Inferior parietal cortex (tissue), 1 donor: Measurements from ENCODE around the gene JAG1.

Source experiments
- DNase-seq: peaks from one replicate; pipeline ENCODE4 v3.0.0-alpha.2; 2016; ENCODE audit errors: extremely low spot score

JAG1 gene

DNA sequence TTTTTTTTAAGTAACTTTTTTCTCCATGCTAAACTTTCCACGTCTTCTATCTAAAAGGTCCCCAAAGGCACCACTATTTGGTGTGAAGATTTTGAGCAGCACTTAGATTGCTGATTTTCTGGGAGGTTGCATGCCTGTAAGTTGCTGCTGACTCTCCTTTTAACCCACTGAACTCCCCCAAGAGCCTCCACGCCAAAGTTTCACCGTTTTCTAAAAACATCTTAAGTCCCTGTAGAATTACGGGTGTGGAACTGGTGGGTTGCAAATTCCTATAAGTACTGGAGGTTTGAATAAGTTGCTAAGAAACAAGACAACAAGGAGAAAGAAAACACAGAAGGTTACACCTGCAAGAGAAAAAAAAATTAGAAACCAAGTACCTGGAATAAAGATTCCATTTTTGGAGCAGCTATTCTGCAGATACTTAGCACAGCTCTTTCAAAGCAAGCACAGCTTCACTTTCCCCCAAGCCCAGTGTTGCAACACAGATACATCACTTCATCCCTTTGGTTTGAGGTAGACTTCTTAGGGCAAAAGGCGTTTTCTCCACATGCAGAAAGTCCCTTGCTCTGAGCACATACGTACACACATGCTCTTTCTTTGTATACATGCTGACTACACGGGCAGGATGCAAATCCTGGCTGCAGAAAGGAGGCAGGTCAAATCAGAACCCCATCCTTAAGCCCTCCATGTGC is 5.0 kb downstream of the JAG1 start:
- DNase-seq, result no peak

DNA sequence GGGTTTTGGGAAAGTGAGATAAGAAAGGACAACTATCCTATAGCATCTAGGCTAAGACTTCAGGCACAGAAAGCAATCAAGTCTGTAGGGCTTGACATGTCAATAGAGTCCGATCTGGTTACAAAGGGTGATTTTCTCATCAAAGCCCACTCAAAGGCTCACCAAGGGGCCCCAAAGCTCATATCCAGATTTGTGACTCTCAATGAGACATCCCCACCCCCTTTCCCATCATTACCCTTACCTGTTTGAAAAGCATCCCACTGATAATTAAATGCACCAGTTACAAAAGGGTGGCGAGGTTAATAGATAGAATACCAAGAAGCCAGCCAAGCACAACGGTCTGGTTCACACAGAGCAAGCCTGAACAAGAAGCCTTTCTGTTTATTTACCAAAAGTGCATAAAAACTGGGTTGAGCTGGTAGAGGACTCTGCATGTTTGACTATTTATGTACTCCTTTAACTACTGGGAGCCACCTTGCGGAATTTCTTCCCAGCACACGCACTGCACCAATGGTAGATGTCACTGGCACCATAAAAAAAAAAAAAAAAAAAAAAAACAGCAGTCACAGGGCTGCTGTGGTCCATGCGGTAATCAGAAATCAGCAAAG is 6.1 kb downstream of the JAG1 start:
- no peak for DNase-seq

GRCh38 chr20:10667077-10667401 is 6.8 kb downstream of the JAG1 start:
- DNase-seq, result no peak

GRCh38 chr20:10666221-10667076 is 7.3 kb downstream of the JAG1 start:
- no peak for DNase-seq

DNA sequence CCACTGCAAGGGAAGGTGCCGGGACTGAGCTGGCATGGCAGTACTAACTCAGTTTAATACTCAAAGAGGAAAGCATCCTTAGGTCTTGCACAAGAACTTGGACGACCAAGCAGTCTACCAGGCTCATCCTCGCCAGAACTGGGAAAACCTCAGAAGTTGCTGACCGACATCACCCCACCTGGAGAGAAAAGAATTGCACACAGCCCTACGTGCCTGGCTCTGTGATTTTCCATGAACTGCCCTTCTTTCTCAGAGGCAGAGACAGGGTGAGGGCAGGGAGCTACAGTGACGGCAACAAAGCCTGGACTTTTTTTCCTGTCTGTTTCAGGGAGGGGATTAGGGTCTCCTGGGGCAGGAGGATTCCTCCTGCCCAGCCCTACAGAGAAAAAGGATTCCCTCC is 8.0 kb downstream of the JAG1 start:
- no peak for DNase-seq

DNA sequence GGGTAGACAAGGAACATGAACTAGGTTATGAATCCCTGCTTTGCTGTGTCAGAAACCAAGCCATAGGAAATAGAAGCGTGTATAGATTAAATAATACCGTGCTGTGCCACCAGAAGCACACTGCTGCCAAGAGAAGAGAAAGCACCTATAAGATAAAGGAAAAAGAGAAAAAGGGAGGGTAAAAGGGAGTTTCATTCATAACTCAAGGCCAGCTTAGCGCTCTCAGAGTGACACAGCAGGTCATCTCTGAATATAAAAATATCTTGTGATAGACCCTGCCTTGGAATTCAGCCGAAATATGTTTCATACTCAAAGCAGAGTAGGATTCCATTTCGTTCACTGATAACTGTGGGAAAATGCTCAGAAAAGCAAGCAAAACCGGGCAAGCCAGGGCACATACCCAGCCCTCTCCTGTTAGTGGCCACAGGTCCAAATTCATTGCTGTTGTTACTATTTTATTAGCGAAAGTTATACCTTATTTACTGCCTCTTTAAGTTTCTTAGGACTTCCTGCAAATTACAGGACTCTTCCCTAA is 8.7 kb downstream of the JAG1 start:
- DNase-seq, result no peak

DNA sequence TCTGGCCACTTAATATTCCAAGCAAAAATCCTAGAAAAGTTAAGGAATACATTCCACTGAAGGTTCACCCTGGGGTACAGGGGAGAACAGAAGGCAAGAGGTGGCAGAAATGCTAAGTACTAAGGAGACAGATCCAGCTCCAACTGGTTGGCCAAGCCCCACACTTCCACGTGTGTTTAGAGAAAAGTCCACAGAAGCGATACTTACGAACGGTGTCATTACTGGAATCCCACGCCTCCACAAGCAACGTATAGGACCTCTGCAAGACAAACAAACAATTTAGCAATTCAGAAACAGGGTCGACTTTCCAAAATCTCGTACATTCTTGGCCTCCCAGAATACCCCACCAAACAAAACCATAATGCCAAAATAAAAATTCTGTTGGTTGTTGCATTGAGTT is 10.0 kb downstream of the JAG1 start:
- DNase-seq, result no peak

DNA sequence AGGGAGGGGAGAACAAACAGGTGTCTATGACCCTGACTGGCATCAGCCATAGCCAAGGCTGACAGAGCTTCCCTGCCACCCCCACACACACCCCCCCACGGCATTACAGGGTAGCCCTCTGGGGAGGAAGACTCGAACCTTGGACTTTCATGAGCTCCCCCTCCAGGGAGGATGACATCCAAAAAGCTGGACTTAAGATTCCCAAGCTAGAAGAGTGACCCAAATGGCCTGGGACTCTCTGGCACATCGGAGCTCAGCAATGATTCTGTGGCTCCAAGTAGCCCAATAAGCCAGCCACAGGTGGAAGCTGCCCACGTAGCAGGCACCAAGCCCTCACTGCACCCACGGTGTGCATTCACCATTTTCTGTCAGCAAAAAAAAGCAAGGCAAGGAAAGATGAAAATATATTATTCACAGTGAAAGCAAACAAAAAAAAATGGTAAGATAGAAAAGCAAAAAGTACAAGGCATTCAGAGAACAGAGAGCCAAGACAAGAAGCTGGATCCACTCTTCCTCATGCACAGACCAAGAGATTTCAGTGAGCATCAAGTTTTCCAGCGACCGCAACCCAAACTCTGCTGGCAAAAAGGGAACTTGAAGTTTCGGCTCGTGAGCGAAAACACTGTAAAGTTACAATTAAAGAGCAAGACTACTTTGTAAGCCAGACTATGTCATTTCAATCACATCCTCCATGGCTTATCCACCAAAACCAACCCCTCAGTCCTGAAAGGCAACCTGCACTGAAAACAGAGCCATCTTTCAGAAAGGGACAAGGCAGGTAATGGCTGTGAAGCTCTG is 10.9 kb downstream of the JAG1 start:
- no peak for DNase-seq

- DNase-seq, result no peak
Observed at GRCh38 chr20:10662151-10662550, 11.6 kb downstream of the JAG1 start.

DNA sequence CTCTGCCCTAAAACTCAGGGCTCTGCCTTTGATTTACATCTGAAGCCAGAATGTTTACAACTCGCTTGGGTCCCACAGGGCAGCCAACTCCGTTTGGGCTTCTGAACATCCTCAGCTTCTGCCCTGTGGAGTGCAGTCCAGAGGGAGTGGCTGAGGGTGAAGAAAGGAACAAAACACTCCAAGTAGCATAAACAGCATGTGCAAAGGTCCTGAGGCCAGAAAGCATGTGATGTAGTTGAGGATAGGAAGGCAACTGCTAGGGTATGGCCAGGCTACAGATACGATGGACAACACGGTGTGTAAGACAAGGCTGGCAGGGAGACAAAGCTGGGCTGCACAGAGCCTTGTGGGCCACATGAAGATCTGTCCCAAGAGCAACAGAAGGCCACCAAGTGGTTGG is 12.5 kb downstream of the JAG1 start:
- DNase-seq, result no peak

- DNase-seq, result no peak
Observed at GRCh38 chr20:10660661-10661060, 13.1 kb downstream of the JAG1 start.

DNA sequence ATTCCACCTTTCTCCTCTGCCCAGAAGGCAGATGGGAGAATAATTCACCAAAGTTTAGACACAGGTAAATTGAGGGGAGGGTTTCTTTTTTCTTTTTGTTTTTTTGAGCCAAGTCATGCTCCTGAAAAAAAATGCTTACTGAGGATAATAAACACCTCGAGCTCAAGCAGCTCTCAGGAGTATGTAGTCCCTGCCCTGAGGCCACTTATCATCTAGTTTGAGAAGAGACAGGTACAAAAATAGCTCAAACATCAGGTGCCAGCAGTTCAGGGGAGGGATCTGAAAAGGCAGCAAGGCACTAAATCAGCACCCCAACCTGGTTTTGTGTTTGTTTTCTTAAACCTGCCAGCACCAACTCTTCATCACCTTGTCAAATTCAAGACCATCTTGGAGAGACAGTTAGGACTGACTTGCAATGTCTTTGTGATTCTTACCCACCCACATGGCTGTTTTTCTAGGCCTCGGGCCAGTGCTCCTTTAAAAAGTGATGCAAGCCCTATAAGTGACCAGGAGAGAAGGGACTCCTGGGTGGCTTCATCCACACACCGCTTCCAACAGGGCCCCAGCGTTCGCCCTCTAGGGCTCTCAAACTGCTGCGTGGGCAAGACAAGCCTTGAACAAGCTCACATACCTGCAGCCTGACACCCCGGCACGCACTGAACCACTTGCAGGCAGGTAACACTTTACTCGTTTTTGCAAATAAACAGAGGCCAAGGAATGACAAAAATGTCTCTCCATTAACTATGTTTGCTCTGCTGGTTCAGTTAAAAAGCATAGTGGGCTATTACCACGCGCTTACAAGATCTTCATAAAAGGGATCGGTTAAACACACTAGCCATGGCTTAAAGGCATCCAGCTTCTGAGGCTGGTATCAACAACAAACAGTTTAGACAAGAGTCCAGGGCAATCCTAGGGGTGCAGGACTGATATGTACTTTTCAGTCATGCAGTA is 13.9 kb downstream of the JAG1 start:
- no peak for DNase-seq

GRCh38 chr20:10658876-10659632 is 14.7 kb downstream of the JAG1 start:
- no peak for DNase-seq

DNA sequence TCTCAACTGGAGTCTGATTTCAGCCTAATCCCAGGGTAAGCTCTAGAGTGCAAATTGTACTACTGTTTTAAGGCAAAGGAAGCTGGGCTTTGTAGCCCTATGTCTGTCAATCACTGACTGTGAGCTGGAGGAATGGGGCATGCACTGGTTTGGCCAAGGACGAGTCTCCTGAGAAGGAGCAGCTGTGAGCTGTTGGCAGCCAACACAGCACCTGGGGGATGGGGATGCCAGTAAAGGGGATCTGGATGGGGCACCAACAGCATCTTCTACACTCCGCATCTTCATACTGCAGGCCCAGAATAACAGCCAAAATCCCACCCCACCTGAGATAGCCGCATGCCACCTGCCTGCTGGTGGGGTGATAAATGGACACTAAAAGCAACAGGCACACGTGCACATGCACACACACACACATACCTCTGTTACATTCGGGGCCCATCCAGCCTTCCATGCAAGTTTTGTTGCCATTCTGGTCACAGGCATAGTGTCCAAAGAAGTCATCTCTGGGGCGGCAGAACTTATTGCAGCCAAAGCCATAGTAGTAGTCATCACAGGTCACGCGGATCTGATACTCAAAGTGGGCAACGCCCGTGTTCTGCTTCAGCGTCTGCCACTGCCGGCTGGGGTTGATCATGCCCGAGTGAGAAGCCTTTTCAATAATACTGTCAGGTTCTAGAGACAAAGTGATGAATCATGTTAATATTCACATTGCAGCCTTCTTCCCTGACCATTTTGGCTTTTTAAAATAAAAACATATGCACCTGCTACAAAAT is 15.6 kb downstream of the JAG1 start:
- no peak for DNase-seq

DNA sequence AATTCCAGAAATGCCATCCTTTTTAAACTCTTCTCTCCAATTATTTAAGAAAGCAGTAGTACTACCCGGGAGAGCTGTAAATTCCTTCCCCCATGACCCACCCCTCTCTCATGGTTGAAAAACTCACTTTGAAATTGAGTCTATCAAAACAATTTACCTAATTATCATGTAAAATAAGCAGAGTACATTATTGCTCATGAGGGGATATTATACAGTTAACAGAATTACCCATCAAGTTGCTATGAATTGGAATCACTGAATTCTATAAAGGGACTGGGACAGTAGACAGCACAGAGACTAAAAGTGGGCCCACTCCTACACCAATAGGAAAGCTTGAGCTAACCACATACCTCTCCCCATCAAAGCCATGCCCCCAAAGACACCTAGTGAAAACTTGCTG is 16.3 kb downstream of the JAG1 start:
- DNase-seq, result no peak

DNA sequence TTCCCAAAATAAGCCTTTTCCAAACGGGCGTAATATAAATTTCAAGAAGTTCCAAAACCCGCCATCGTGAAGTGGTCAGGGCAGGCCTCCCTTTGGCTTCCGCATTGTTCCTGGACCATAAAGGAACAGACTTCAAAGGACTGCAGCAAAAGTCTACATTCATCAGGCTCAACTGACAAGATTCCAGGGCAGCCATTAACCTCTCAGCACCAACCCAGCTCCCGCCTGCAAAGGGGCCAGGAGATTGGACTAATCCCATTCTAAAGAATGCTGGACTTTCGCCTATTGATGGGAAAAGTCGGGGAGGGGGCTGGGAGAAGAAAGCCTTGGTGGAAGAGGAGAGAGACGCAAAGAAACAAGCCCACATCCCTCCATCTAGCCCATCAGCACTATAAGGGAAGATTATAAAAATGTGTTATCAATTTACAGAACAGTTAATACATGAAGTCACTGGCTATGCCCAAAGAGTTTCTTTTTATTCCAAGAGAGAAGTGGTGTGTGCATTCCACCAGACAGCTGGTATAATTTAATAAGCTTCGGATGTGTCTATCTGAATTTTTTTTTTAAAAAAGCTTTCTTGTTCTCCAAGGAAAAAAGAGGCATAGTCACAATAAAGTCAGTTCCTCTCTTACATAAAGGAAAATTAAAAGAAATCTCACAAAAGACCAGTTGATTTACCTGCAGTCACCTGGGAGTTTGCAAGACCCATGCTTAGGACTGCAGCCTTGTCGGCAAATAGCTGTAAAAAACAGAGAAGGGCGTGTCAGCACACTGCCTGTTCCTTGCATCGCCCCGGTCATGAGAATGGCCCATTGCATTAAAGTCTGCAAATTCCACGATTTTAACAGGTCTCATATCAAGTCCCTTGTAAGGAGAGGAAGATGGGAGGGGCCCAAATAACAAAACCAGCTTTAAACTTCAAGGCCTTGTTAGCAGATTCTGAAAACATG is 17.8 kb downstream of the JAG1 start:
- no peak for DNase-seq

DNA sequence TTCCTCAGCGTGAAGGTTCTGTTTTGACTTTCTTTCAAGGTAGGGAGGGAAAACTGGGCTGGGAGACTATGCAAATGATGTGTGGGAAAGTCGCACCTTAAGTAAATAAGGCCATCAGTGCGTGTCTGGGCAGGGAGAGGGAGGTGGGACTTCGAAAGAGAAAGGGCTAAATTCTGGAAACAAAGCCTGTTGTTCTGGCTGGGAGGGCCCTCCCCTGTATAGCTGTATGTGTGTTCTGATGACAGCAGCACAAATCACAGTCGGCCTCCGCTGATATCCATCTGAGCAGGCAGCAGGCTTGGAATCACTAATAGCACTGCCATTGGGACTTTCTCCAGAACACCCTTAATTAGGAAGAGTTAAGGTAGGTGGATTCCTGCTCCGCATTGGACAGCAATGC is 19.2 kb downstream of the JAG1 start:
- DNase-seq, result no peak

DNA sequence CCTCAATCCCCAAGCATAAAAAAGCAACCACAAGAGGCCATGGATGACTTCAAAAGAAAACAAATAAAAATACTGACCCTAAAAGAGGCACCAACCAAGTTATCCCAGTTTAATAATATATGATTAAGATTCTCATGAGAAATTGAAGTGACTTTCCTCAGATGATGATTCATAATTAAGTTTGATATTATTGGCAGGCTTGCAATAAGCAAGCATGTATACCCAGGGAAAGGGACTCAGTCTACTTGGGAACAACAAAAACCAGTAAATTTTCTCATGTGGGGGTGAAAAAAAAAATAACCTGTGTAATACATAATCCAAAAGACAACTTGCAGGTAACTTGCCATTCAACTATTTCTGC is 19.6 kb downstream of the JAG1 start:
- no peak for DNase-seq
